GM19351 (cell line): ENCODE data around the gene NBR1.
"Not testable (repeated sequence)": the region's sequence is repeated elsewhere in the genome, so short reads cannot be mapped to it uniquely, and the experiment has no call there.

Experiments
- ATAC-seq: cut with Tn5 transposase; IDR thresholded peaks from one replicate; pipeline ENCODE4 v1.9.1; 2021; ENCODE audit warnings: mild to moderate bottlenecking, moderate library complexity; ENCODE audit not compliant: unreplicated experiment

NBR1 gene

DNA sequence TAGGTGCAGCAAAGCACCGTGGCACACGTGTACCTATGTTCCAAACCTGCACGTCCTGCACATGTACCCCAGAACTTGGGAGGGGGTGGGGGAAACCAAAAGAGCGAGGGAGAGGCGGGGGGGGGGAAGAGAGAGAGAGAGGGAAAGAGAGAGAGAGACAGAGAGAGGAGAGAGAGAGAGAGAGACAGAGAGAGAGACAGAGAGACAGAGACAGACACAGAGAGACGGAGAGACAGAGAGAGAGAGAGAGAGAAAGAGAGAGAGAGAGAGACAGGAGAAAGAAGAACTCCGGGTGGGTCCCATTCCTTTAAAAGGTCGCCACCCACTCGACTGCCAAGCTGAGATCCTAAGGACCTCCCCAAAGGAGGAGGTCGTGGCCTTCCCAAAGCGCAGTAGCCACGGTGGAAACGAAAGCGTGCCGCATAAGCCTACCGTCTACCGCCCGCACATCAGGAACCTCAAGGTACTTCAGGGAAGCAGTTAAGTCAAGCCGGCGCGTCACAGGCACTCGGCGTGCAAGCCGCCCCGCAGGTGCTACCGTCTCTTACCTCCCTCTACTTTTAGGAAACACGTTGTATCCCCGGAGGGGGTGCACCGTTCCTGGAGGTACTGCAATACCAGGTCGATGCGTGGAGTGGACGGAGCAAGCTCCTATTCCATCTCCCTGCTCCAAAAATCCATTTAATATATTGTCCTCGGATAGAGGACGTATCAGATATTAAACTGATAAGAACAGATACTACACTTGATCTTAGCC is 69.8 kb downstream of the NBR1 start:
- ATAC-seq, result not testable (repeated sequence)

- not testable (repeated sequence) for ATAC-seq
Measured at GRCh38 chr17:43246456-43246855, 75.4 kb downstream of the NBR1 start.
